ENCODE measurements around the gene CXCL13.

The CXCL13 gene

GRCh38 chr4:77582156-77582555 lies 23.5 kb upstream of the CXCL13 start:
- H3K4me3 ChIP-seq (ENCODE audit: low read depth, low read length): no peak overlapping the region
- H3K9me3 ChIP-seq (ENCODE audit: control insufficient read depth, insufficient read depth, low read depth, low read length): no peaks in the 10 kb centered on the region
- POLR2A ChIA-PET: no interaction called here
- no peak overlapping the region for H3K27ac ChIP-seq (ENCODE audit: extremely low read depth, low read depth, low read length)
- CTCF ChIA-PET: interaction anchor here (0.6 to 1.2 kb wide), 3 partner anchors 13 to 91 kb away, joined by 3 to 4 read pairs (median 3); no protein-coding TSS in a partner anchor
- H3K4me1 ChIP-seq (ENCODE audit: control insufficient read depth, insufficient read depth, low read length): no peaks in the 10 kb centered on the region
- no peaks in the 10 kb centered on the region for H3K36me3 ChIP-seq (ENCODE audit: control insufficient read depth in 2 of 2, insufficient read depth in 1 of 2, low read length in 2 of 2)
- TF ChIP-seq ZBTB10 (tag by site-specific recombination; IDR thresholded peaks at IDR 0.05) (no peak), ZNF350 (tag by site-specific recombination; IDR thresholded peaks at IDR 0.05) (no peak), ZNF843 (tag by site-specific recombination; IDR thresholded peaks at IDR 0.05) (no peak), ZNF10 (tag by site-specific recombination; IDR thresholded peaks at IDR 0.05) (no peak), PATZ1 (tag by site-specific recombination; IDR thresholded peaks at IDR 0.05) (no peak), ZNF248 (tag by site-specific recombination; IDR thresholded peaks at IDR 0.05) (no peak), ZNF529 (tag by site-specific recombination; IDR thresholded peaks at IDR 0.05; ENCODE audit: insufficient replicate concordance) (no peak), ZSCAN30 (tag by site-specific recombination; IDR thresholded peaks at IDR 0.05) (no peak), ZNF623 (tag by site-specific recombination; IDR thresholded peaks at IDR 0.05) (no peak), ZNF544 (tag by site-specific recombination; IDR thresholded peaks at IDR 0.05) (no peak), ZNF19 (tag by site-specific recombination; IDR thresholded peaks at IDR 0.05; ENCODE audit: low read depth) (no peak), ZNF426 (tag by site-specific recombination; IDR thresholded peaks at IDR 0.05) (no peak)

GRCh38 chr4:77582711-77583110 lies 22.9 kb upstream of the CXCL13 start:
- Histone ChIP-seq H3K9me3 (ENCODE audit: control insufficient read depth, insufficient read depth, low read depth, low read length) (no peaks in the 10 kb centered on the region), H3K27ac (ENCODE audit: extremely low read depth, low read depth, low read length) (no peak overlapping the region), H3K36me3 (ENCODE audit: control insufficient read depth in 2 of 2, insufficient read depth in 1 of 2, low read length in 2 of 2) (no peaks in the 10 kb centered on the region), H3K4me1 (ENCODE audit: control insufficient read depth, insufficient read depth, low read length) (no peaks in the 10 kb centered on the region), H3K4me3 (ENCODE audit: low read depth, low read length) (no peak overlapping the region)
- ChIA-PET CTCF (interaction anchor here (0.9 to 1.2 kb wide), 2 partner anchors 19 to 90 kb away, joined by 3 to 4 read pairs; no protein-coding TSS in a partner anchor), POLR2A (no interaction called here)
- no peak for TF ChIP-seq ZNF654 (tag by site-specific recombination; IDR thresholded peaks at IDR 0.05; ENCODE audit: low read depth)
- no peak for TF ChIP-seq ZNF202 (tag by site-specific recombination; IDR thresholded peaks at IDR 0.05; ENCODE audit: borderline replicate concordance)
- TF ChIP-seq KLF8 (tag by site-specific recombination; IDR thresholded peaks at IDR 0.05): no peak
- TF ChIP-seq ZNF10 (tag by site-specific recombination; IDR thresholded peaks at IDR 0.05): no peak
- no peak for TF ChIP-seq ZNF416 (tag by site-specific recombination; IDR thresholded peaks at IDR 0.05)
- no peak for TF ChIP-seq ZNF48 (tag by site-specific recombination; IDR thresholded peaks at IDR 0.05)
- no peak for TF ChIP-seq REPIN1 (tag by site-specific recombination; IDR thresholded peaks at IDR 0.05; ENCODE audit: low read depth)
- no peak for TF ChIP-seq ZNF518A (tag by site-specific recombination; conservative IDR thresholded peaks at IDR 0.05; ENCODE audit: low read depth)
- no peak for TF ChIP-seq ZNF677 (tag by site-specific recombination; IDR thresholded peaks at IDR 0.05)

All from HEK293 (cell line).